ENCODE results near the gene NT5DC1. TPM values are rescaled to one million over a fixed set of nuclear protein-coding genes. Genes with fewer than 3 reads are reported as not detected.

NT5DC1 gene
- total and polyA plus RNA-seq, 12 donors = 13.7 to 90.9 (median 36.3) TPM

DNA sequence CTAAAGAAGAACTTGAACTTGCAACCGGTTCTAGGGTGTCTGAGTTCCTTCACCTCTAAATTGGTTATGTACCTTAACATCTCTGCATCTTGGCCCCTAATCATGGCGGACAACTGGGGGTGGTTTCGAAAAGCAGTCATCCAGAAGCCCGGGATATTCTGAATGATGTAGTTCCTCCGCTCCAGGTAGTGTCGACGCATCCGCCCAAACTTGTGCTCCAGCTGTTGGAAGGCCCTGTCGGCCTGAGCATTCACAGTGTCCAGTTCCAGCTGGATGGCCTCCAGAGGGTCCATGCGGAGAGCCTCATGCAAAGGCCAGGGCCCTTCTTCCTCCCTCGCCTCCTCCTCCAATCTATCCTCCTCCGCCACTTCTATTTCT lies 178.2 kb downstream of the NT5DC1 start:
- Histone ChIP-seq H3K4me1 (replicated peaks in 1 of 2) (peaks cover 15 to 64% of the 10 kb centered on the region in 2 donors), H3K27ac (peak overlapping the region; percentile 94 to 100 (median 99)), H3K27me3 (no peaks in the 10 kb centered on the region), H3K36me3 (replicated peaks in 1 of 2) (peaks cover 0 to 14% of the 10 kb centered on the region in 2 donors), H3K9me3 (replicated peaks in 1 of 3) (no peaks in the 10 kb centered on the region), H3K4me3 (peak overlapping the region; percentile 4 to 96 (median 88))
- intact Hi-C loops (cut with DNase I) = loop anchor here (10.0 kb wide), 2 partner anchors 256 to 286 kb away; no protein-coding TSS in a partner anchor
- WGBS, 4 donors = 7 to 15% (median 7%) methylated on average over 12 of the region's 12 CpGs
- TF ChIP-seq POLR2A (IDR thresholded peaks at IDR 0.05) = peak in 1 of 2 donors; percentile 13
- TF ChIP-seq, protein P1, sequence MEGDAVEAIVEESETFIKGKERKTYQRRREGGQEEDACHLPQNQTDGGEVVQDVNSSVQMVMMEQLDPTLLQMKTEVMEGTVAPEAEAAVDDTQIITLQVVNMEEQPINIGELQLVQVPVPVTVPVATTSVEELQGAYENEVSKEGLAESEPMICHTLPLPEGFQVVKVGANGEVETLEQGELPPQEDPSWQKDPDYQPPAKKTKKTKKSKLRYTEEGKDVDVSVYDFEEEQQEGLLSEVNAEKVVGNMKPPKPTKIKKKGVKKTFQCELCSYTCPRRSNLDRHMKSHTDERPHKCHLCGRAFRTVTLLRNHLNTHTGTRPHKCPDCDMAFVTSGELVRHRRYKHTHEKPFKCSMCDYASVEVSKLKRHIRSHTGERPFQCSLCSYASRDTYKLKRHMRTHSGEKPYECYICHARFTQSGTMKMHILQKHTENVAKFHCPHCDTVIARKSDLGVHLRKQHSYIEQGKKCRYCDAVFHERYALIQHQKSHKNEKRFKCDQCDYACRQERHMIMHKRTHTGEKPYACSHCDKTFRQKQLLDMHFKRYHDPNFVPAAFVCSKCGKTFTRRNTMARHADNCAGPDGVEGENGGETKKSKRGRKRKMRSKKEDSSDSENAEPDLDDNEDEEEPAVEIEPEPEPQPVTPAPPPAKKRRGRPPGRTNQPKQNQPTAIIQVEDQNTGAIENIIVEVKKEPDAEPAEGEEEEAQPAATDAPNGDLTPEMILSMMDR (IDR thresholded peaks at IDR 0.05) = no peak
- peak; percentile 64 to 84 (median 77) for DNase-seq

DNA sequence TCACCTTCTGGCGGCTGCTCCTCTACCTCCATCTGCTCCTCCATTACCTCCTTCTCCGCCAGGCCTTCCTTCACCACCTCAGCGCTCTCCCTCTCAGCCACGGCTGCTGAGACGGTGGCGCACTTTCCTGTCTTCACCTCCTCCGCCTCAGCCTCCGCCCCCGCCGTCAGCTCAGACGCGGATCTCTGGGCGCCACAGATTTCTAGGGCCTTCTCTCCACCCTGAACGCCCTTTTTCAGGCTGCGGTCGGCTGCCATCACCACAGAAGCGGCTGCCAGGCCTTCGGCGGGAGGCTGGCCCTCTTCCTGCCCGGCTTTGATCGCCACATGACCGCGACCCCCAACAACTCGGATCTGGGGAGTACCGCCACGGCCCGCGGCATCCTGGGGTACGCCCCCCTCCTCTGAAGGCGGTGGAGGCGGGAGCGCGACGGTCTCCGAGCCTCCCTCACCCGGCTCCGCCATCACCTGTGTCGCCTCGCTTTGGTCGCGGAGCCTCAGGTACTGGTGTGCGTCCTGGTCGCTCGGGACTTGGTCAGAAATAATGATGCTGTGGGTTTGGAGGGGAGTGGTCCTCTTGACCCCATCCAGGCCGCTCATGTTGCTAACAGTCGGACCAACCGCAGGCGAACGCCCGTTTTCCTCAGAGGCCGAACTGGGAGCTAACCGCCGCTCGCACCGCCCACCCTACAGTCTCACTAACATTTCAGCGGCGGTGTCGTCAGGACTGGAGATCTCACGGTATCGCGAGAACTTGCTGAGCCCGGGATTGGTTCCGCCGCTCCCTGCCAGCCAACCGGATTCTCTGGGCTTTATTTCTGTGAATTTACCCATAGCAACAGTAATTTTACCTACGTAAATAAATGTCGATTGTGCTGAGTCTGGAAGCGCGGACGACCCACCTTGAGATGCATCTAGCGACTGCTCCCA lies 178.8 kb downstream of the NT5DC1 start, which contains the start of gene TSPYL1:
Gene TSPYL1 (minus strand): TSS at position 699 of the 929 bp plus-strand sequence. CDS start 100 bp downstream, at position 599.
- intact Hi-C loops (cut with DNase I) = loop anchor here (10.0 kb wide), 2 partner anchors 255 to 285 kb away; no protein-coding TSS in a partner anchor
- H3K27me3 ChIP-seq = no peaks in the 10 kb centered on the region
- DNase-seq = peak; percentile 96 to 99 (median 98)
- peak within 1 kb of the TSS; percentile 4 to 96 (median 88) for H3K4me3 ChIP-seq
- peak within 1 kb of the TSS; percentile 94 to 100 (median 99) for H3K27ac ChIP-seq
- 0 to 1% (median 0%) methylated on average over 29 to 71 of the region's 71 CpGs for WGBS, 4 donors
- peaks cover 15 to 61% of the 10 kb centered on the region in 2 donors for H3K4me1 ChIP-seq (replicated peaks in 1 of 2)
- peaks cover 0 to 7% of the 10 kb centered on the region in 2 donors for H3K36me3 ChIP-seq (replicated peaks in 1 of 2)
- peak; percentile 99 to 100 for TF ChIP-seq POLR2A (IDR thresholded peaks at IDR 0.05)
- TF ChIP-seq, protein P1 (IDR thresholded peaks at IDR 0.05) = no peak
- H3K9me3 ChIP-seq (replicated peaks in 1 of 3) = no peaks in the 10 kb centered on the region

DNA sequence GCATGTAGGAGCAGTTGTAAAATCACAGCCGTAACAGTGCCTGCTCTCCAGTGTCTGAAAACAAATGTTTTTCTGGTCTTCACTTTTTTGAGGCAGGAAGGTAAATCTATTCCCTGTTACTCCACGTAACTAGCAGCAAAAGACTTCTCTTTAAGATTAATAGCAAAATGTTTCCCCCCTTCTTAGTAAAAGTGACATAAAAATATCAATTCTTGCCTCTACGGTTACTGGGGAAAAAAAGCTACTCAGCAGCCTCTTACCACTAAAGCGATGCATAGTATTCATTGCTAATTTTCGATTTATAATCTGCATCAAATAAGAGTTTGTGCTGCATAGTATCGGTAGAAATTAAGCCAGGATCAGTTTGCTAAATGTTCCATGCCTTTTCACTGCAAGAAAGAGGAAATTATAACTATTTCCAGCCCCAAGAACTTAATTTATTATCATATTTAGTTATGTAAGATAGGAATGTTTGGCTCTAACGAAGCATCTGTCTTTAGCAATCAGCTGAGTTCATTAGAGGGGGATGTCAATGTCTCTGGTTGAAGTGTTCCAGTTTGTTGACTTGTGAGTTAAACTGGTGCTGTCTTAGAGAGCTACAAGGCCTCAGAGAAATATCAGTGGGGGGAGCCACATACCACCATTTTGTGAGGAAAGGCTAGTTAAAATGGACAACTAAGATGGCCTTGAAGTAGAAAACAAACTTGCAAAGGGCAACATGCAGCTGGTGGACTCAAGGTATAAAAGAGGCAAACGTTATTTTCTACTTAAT lies 179.7 kb downstream of the NT5DC1 start:
- WGBS, 4 donors = 6 to 18% (median 10%) methylated on average over 8 of the region's 8 CpGs
- TF ChIP-seq, protein P1 (IDR thresholded peaks at IDR 0.05) = no peak
- Histone ChIP-seq H3K36me3 (replicated peaks in 1 of 2) (peaks cover 0 to 6% of the 10 kb centered on the region in 2 donors), H3K4me1 (replicated peaks in 1 of 2) (peaks cover 9 to 52% of the 10 kb centered on the region in 2 donors), H3K27ac (peak overlapping the region; percentile 94 to 100 (median 99)), H3K9me3 (replicated peaks in 1 of 3) (no peaks in the 10 kb centered on the region), H3K27me3 (no peaks in the 10 kb centered on the region), H3K4me3 (peak overlapping the region in 3 of 4 donors; percentile 60 to 95 (median 81))
- intact Hi-C loops (cut with DNase I) = no loop called here
- no peak for DNase-seq

DNA sequence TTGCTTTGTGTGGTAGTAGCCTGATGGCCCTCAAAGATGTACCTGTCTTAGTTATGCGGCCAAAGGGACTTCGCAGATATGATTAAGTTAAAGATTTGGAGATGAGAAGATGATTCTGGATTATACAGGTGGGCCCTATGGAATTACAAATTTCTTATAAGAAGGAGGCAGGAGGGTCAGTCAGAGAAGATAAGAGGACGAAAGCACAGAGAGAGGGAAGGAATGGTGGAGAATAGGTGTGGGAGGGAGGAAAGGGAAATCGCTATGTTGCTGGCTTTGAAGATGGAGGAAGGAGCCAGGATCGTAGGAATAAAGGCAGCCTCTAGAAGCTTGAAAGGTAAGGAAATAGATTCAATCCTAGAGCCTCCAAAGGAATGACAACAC lies 180.3 kb downstream of the NT5DC1 start:
- TF ChIP-seq POLR2A (IDR thresholded peaks at IDR 0.05) = no peak
- TF ChIP-seq, protein P1 (IDR thresholded peaks at IDR 0.05) = no peak
- no peaks in the 10 kb centered on the region for H3K27me3 ChIP-seq
- DNase-seq = no peak
- no peaks in the 10 kb centered on the region for H3K9me3 ChIP-seq (replicated peaks in 1 of 3)
- peaks cover 9 to 46% of the 10 kb centered on the region in 2 donors for H3K4me1 ChIP-seq (replicated peaks in 1 of 2)
- intact Hi-C loops (cut with DNase I) = no loop called here
- peak overlapping the region in 1 of 4 donors; percentile 81 for H3K4me3 ChIP-seq
- H3K27ac ChIP-seq = peak overlapping the region in 4 of 5 donors; percentile 98 to 100 (median 99)
- H3K36me3 ChIP-seq (replicated peaks in 1 of 2) = peaks cover 0 to 6% of the 10 kb centered on the region in 2 donors
- 85 to 89% (median 88%) methylated on average over 5 of the region's 5 CpGs for WGBS, 4 donors

All from adrenal gland (tissue), 12 donors.